Measurements from ENCODE around the gene TMEM184B. TPM values are rescaled to one million over a fixed set of nuclear protein-coding genes. Genes with fewer than 3 reads are reported as not detected.

The TMEM184B gene
- 18.6 TPM for polyA plus RNA-seq (2012; ENCODE audit: insufficient read depth, insufficient read length)

- peak; percentile 47 for DNase-seq (ENCODE audit: low read depth, low spot score)
- H3K4me3 ChIP-seq (ENCODE audit: low read length), result peak within 1 kb of the TSS; percentile 78
Observed at GRCh38 chr22:38272373-38273134, at the start of gene TMEM184B. TMEM184B (minus strand) TSS chr22:38273010; CDS start chr22:38247961, 25,049 bp downstream.

GRCh38 chr22:38320605-38321402 is 48.0 kb upstream of the TMEM184B start:
- no peak overlapping the region for H3K4me3 ChIP-seq (ENCODE audit: low read length)
- DNase-seq (ENCODE audit: low read depth, low spot score), result no peak

- H3K4me3 ChIP-seq (ENCODE audit: low read length), result no peak overlapping the region
- DNase-seq (ENCODE audit: low read depth, low spot score), result no peak
Observed at GRCh38 chr22:38318792-38319773, 46.3 kb upstream of the TMEM184B start.

- peak overlapping the region; percentile 58 for H3K4me3 ChIP-seq (ENCODE audit: low read length)
- no peak for DNase-seq (ENCODE audit: low read depth, low spot score)
Observed at GRCh38 chr22:38317995-38318715, 45.3 kb upstream of the TMEM184B start.

GRCh38 chr22:38317122-38317994 is 44.5 kb upstream of the TMEM184B start, which contains the start of gene CSNK1E:
CSNK1E (minus strand) TSS chr22:38317433; CDS start chr22:38314157, 3,276 bp downstream.
- H3K4me3 ChIP-seq (ENCODE audit: low read length), result peak within 1 kb of the TSS; percentile 71
- DNase-seq (ENCODE audit: low read depth, low spot score), result no peak

GRCh38 chr22:38316364-38317121 is 43.7 kb upstream of the TMEM184B start:
- no peak for DNase-seq (ENCODE audit: low read depth, low spot score)
- H3K4me3 ChIP-seq (ENCODE audit: low read length), result peak overlapping the region; percentile 71

- H3K4me3 ChIP-seq (ENCODE audit: low read length), result peak overlapping the region; percentile 71
- no peak for DNase-seq (ENCODE audit: low read depth, low spot score)
Observed at GRCh38 chr22:38315823-38316363, 43.1 kb upstream of the TMEM184B start.

GRCh38 chr22:38314933-38315822 is 42.4 kb upstream of the TMEM184B start:
- no peak for DNase-seq (ENCODE audit: low read depth, low spot score)
- H3K4me3 ChIP-seq (ENCODE audit: low read length), result peak overlapping the region; percentile 71

GRCh38 chr22:38314051-38314932 is 41.5 kb upstream of the TMEM184B start:
- DNase-seq (ENCODE audit: low read depth, low spot score), result no peak
- H3K4me3 ChIP-seq (ENCODE audit: low read length), result no peak overlapping the region

- no peak for DNase-seq (ENCODE audit: low read depth, low spot score)
- H3K4me3 ChIP-seq (ENCODE audit: low read length), result no peak overlapping the region
Observed at GRCh38 chr22:38313384-38313955, 40.7 kb upstream of the TMEM184B start.

GRCh38 chr22:38312261-38312800 is 39.5 kb upstream of the TMEM184B start:
- H3K4me3 ChIP-seq (ENCODE audit: low read length), result no peak overlapping the region
- no peak for DNase-seq (ENCODE audit: low read depth, low spot score)

GRCh38 chr22:38311323-38311620 is 38.5 kb upstream of the TMEM184B start:
- no peak for DNase-seq (ENCODE audit: low read depth, low spot score)
- H3K4me3 ChIP-seq (ENCODE audit: low read length), result no peak overlapping the region

- H3K4me3 ChIP-seq (ENCODE audit: low read length), result no peak overlapping the region
- DNase-seq (ENCODE audit: low read depth, low spot score), result no peak
Observed at GRCh38 chr22:38310518-38311322, 37.9 kb upstream of the TMEM184B start.
